ENCODE data around the gene ATXN8OS. TPM values are rescaled to one million over a fixed set of nuclear protein-coding genes. Genes with fewer than 3 reads are reported as not detected.

The ATXN8OS gene
- total RNA-seq, result not detected in 2 replicates

DNA sequence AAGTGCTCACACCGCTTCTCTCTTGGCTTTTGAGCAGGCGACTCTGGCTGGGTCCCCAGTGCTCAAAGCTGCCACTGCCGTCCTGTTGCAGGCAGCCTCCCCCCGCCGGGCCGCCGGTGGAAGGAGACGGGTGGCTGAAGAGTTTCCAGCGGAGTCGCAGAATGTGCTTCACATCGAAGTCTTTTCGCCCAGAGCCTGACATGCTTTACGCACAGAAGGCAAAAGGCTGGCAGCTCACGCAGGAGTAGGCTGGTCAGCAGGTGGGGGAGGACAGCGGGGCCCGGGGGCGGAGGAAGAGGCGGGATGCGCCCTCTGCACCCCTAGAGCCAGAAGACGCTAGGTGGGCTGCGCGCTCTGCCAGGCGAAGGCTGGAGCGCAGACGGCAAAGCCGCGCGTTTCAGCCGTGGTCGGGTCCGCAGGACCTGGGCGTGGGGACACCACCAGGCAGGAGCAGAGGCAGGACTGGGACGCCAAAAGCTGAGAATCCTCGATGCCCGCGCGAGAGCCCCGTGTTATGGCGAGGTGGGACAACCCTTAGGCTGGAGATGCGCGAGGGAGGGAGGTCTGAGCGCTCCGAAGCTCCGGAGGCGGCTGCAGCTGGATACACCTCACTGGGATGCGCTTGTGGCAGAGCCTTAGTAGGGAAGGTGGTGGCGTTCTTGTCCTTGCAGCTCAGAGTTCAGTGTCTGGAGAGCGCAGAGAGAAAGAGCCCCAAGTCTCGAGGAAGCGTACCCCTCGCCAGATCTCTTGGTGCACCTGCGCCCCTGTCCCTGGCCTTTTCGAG lies at the start of gene ATXN8OS:
Gene ATXN8OS, plus strand, starts transcription at position 329 of the 784 bp plus-strand sequence.

DNA sequence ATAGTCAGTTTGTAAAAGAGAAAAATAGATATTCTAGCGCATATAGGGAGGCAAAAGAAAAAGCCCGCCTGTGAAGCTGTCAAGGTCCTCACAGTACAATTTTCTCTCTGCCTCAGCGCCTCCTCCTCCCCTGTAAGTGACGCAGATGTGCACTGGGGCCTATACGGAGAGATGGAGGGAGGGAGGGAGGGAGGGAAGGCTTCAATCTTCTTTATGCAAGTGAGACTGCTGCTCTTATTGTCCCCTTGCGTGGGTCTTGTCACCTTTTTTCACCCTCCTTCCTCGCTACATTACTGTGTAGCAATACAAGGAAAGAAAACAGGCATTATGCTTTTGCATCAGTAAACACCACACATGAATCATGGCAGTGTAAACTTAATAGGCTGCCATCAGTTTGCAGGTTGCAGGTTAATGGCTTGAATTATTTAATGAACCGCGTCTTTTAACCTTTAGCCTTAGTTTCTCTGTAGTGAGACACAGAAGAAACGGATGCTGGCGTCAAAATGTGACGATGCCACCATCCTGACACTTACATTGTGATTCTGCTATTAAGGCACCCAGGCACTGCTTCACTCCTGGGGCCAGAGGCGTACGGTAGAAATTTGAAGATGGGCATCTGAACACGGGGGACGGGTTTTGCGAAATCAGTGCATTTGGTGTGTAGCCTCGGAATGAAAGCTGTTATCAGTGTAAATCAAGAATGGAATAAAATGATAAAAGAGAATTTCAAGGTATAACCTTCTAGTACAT lies 905 bp downstream of the ATXN8OS start, which contains the start of gene KLHL1:
Gene KLHL1, minus strand, starts transcription at position 97 of the 750 bp plus-strand sequence. CDS start 753 bp downstream, outside the sequence.

Other genes starting within 250 kb of the ATXN8OS start
- gene KLHL1, start 626 bp downstream of the ATXN8OS start, total RNA-seq, result not detected in 2 replicates

All from smooth muscle cell of trachea (primary cell).